AG09319 (cell line): ENCODE data around the gene DUSP15.

Source experiments
- DNase-seq: peaks from one replicate; pipeline ENCODE4 v3.0.0-alpha.2; 2010; ENCODE audit warnings: low read depth; ENCODE audit errors: extremely low read depth
- TF ChIP-seq, protein P1 (sequence below): IDR thresholded peaks from 2 replicates; pipeline ENCODE4 v1.5.1; 2011; ENCODE audit warnings: low read depth, mild to moderate bottlenecking, inconsistent platforms, low read length, moderate library complexity

Gene DUSP15

DNA sequence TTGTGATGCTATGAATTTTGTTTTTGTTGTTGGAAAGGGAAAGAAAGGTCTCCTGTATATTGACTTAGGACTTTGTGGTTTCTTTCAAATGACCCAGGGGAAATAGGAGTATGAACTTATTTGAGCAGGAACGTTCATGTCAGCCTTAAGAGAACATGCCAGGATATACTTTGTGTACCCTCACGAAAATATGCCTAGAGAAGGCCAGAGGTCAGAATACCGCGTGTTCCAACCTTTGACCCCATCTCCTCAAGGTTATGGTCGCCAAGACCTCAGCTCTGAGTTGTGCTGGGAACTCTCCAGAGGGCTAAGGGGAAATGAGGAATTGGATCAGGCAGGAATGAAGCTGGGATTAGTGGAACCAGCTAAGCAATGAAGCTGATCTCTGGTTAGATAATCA is 11.6 kb upstream of the DUSP15 start:
- DNase-seq, result no peak
- TF ChIP-seq, protein P1, sequence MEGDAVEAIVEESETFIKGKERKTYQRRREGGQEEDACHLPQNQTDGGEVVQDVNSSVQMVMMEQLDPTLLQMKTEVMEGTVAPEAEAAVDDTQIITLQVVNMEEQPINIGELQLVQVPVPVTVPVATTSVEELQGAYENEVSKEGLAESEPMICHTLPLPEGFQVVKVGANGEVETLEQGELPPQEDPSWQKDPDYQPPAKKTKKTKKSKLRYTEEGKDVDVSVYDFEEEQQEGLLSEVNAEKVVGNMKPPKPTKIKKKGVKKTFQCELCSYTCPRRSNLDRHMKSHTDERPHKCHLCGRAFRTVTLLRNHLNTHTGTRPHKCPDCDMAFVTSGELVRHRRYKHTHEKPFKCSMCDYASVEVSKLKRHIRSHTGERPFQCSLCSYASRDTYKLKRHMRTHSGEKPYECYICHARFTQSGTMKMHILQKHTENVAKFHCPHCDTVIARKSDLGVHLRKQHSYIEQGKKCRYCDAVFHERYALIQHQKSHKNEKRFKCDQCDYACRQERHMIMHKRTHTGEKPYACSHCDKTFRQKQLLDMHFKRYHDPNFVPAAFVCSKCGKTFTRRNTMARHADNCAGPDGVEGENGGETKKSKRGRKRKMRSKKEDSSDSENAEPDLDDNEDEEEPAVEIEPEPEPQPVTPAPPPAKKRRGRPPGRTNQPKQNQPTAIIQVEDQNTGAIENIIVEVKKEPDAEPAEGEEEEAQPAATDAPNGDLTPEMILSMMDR, result no peak

DNA sequence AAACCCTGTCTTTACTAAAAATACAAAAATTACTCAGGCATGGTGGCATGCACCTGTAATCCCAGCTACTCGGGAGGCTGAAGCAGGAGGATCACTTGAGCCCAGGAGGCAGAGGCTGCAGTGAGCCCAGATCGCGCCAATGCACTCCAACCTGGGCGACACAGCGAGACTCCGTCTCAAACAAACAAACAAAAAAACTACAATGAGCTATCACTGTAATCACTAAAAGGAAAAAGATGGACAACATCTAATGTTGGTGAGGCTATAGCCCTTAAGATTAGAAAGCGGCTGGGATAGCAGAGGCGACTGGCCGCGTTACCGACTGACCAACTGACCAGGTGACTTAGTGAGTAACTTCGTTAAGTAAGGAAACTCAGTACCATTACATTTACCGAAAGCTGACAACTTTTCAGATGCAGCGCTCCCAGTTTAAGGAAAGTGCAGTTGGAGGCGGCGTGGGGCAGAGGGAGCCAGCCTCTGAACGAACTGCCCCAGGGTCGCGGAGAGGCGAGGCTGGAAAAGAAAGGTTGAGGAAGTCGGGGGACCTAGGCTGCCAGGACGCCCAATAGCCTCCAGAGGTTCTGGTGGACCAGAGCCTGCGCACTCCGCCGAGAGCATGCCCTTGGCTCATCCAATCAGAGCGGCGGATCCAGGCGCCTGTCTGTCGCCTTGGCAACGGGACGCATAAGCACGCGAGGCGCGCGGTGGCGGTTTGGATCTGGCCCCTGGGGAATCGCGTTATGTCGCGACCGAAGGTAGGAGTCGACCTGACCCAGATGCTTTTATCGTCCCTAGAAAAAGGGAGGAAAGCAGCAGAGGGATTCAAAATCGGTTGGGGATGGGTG is 9.0 kb upstream of the DUSP15 start:
- peak; percentile 88 for DNase-seq
- TF ChIP-seq, protein P1, result no peak

DNA sequence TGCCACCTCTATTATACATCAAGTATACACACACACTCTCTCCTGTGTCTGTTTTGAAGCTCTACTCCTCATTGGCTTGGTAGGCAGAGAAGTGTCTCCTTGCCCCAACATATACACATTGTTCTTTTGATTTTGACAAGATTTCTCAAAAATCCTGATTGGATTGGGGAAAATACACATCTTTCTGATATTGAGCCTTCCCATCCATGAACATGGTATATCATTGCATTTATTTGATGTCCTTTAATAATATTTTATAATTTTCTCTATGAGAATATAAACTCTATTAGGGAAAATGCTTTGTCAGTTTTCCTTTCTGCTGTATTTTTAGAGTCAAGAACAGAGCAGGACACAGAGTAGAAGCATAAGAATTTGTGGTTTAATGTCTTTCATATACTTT is 7.4 kb upstream of the DUSP15 start:
- TF ChIP-seq, protein P1, result no peak
- no peak for DNase-seq

DNA sequence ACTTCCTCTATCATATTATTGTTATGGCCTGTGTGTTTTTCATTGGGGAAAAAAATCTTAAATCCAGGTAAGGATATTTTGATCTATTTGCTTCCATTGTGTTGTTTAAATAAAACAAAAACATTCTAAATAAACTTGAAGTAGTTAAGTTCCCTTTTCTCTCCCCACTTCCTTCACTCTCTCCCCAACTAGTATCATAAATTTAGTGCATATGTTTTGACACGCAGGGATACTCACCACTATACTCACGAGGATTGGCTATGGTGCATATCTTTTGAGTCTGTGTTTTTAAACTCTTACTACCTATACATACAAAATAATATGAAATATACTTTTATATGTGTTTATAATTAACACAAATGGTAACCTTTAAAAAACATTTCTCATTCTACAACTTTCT is 5.3 kb upstream of the DUSP15 start:
- TF ChIP-seq, protein P1, result no peak
- DNase-seq, result no peak

DNA sequence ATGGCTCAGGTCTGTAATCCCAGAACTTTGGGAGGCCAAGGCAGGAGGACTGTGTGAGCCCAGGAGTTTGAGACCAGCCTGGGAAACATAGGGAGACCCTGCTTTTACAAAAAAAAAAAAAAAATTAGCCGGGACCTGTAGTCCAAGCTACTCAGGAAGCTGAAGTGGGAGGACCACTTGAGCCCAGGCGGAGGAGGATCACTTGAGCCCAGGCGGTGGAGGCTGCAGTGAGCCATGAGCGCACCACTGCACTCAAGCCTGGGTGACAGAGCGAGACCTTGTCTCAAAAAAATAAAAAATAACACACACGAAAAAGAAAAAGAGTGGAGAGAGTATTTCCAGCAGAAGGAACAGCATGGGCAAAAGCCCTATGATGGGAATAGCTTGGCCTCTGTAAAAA is 2.1 kb upstream of the DUSP15 start:
- TF ChIP-seq, protein P1, result no peak
- no peak for DNase-seq

DNA sequence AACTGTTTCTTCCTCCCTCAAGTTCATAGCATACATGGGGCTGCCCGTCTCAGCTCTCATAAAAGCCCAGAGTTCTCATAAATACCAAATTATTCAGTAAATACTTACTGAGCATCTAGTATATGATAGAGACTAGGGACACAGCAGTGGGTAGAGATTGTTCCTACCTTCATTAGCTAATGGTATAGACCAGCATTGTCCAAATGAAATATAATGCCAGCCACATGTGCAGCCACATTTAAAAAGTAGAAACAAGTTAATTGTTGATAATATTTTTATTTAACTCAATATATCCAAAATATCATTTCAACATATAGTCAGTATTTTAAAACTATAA is 1.3 kb upstream of the DUSP15 start:
- DNase-seq, result no peak
- TF ChIP-seq, protein P1, result no peak

DNA sequence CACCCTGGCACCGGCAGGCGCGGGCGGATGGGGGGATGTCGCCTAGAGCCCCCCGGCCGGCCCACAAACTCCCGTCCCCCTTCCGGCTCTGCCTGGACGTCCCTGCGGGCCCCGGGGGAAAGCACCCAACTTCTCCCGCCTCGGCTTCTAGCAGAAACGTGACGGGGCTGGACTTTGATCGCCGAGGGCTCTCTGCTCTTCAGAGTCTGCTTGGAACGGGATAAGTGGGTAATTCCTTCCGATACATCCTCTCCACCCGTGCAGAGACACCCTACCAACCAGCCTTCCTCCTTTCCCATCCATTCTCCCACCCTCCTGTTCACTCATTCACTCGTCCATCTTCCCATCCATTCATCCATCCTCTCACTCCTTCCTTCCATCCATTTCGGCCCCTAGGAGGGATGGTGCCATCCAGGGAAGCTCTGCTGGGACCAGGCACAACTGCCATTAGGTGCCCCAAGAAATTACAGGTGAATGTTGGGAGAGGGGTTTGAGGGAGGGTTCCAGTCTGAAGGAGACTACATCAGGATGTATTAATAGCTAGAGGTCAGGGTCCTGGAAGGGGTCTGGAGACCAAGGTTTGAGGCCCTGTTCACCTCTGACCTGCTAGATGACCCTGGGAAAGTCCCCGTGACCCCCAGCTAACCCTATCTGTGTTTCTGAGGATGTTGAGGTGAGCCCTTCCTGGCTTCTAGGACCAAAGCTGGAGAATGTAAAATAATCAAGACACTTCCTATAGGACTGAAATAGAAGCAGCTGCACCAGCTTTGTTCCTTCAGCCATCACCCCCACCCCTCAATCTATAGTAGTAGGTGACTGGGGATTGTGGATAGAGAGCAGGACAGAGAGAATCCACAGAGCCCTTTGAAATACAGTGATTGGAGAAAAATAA is 645 bp upstream of the DUSP15 start:
- no peak for DNase-seq
- TF ChIP-seq, protein P1, result no peak
